RWPE2 (cell line): ENCODE results near the gene PRRG2.
"Not testable (repeated sequence)": the region's sequence is repeated elsewhere in the genome, so short reads cannot be mapped to it uniquely, and the experiment has no call there.

Experiments used
- ATAC-seq: fragments of 200-7000 bp; cut with Tn5 transposase; 3 replicates; pipeline ENCODE4 v1.9.1; 2021; ENCODE audit warnings: low read depth
- DNase-seq: peaks from one replicate; pipeline ENCODE4 v3.0.0-alpha.2; 2020; ENCODE audit warnings: low spot score
- H3K27ac ChIP-seq: fragments of 450-650 bp; 2 replicates; pipeline ENCODE4 v1.5.1; 2017; ENCODE audit warnings: mild to moderate bottlenecking; ENCODE audit not compliant: poor library complexity, severe bottlenecking
- H3K27me3 ChIP-seq: fragments of 250-450 bp; sonication (Bioruptor Pico); 2 replicates; pipeline ENCODE4 v1.5.1; 2021; ENCODE audit warnings: mild to moderate bottlenecking, moderate library complexity; ENCODE audit not compliant: insufficient read depth, poor library complexity, severe bottlenecking
- H3K36me3 ChIP-seq: fragments of 250-450 bp; sonication (Bioruptor Pico); 2 replicates; pipeline ENCODE4 v1.5.1; 2020; ENCODE audit warnings: low read depth, mild to moderate bottlenecking, moderate library complexity
- H3K4me1 ChIP-seq: fragments of 250-450 bp; sonication (Bioruptor Pico); 2 replicates; pipeline ENCODE4 v1.5.1; 2021; ENCODE audit warnings: mild to moderate bottlenecking, moderate library complexity; ENCODE audit not compliant: insufficient read depth, poor library complexity, severe bottlenecking
- H3K4me3 ChIP-seq: fragments of 250-450 bp; sonication (Bioruptor Pico); 2 replicates; pipeline ENCODE4 v1.5.1; 2021; ENCODE audit warnings: mild to moderate bottlenecking, moderate library complexity; ENCODE audit not compliant: severe bottlenecking
- H3K9me3 ChIP-seq: fragments of 250-450 bp; sonication (Bioruptor Pico); 2 replicates; pipeline ENCODE4 v1.5.1; 2021; ENCODE audit warnings: mild to moderate bottlenecking, moderate library complexity; ENCODE audit not compliant: severe bottlenecking
- CTCF ChIP-seq: fragments of 450-650 bp; IDR thresholded peaks from one replicate; pipeline ENCODE4 v1.5.1; 2017; ENCODE audit warnings: mild to moderate bottlenecking, moderate library complexity; ENCODE audit not compliant: poor library complexity, severe bottlenecking

PRRG2 gene

GRCh38 chr19:49613374-49613773, 32.3 kb downstream of the PRRG2 start:
- no peak for TF ChIP-seq CTCF
- Histone ChIP-seq H3K27me3 (no peaks in the 10 kb centered on the region), H3K4me1 (peaks cover 21% of the 10 kb centered on the region), H3K27ac (peak overlapping the region; percentile 68), H3K9me3 (no peaks in the 10 kb centered on the region), H3K36me3 (peaks cover 36% of the 10 kb centered on the region), H3K4me3 (no peak overlapping the region)
- ATAC-seq (peak; percentile 44), DNase-seq (no peak)

GRCh38 chr19:49614096-49614833, 33.1 kb downstream of the PRRG2 start:
- Histone ChIP-seq H3K9me3 (no peaks in the 10 kb centered on the region), H3K27ac (peak overlapping the region; percentile 68), H3K4me1 (peaks cover 21% of the 10 kb centered on the region), H3K27me3 (no peaks in the 10 kb centered on the region), H3K36me3 (peaks cover 39% of the 10 kb centered on the region), H3K4me3 (no peak overlapping the region)
- DNase-seq (no peak), ATAC-seq (peak; percentile 78)
- TF ChIP-seq CTCF = no peak

- TF ChIP-seq CTCF = no peak
- H3K4me3 ChIP-seq = no peak overlapping the region
- ATAC-seq (no peak), DNase-seq (no peak)
- no peaks in the 10 kb centered on the region for H3K9me3 ChIP-seq
- peaks cover 21% of the 10 kb centered on the region for H3K4me1 ChIP-seq
- no peaks in the 10 kb centered on the region for H3K27me3 ChIP-seq
- peaks cover 45% of the 10 kb centered on the region for H3K36me3 ChIP-seq
- H3K27ac ChIP-seq = no peak overlapping the region
These were observed 34.7 kb downstream of the PRRG2 start for GRCh38 chr19:49615861-49616260.

- peaks cover 21% of the 10 kb centered on the region for H3K4me1 ChIP-seq
- peaks cover 45% of the 10 kb centered on the region for H3K36me3 ChIP-seq
- ATAC-seq (no peak), DNase-seq (no peak)
- no peak for TF ChIP-seq CTCF
- no peak overlapping the region for H3K4me3 ChIP-seq
- no peak overlapping the region for H3K27ac ChIP-seq
- H3K9me3 ChIP-seq = no peaks in the 10 kb centered on the region
- no peaks in the 10 kb centered on the region for H3K27me3 ChIP-seq
These were observed 35.4 kb downstream of the PRRG2 start for GRCh38 chr19:49616532-49616931.

GRCh38 chr19:49616945-49617344, 35.8 kb downstream of the PRRG2 start:
- peaks cover 45% of the 10 kb centered on the region for H3K36me3 ChIP-seq
- DNase-seq = no peak
- ATAC-seq = no peak

GRCh38 chr19:49617860-49618259, 36.7 kb downstream of the PRRG2 start:
- peaks cover 15% of the 10 kb centered on the region for H3K4me1 ChIP-seq
- H3K27ac ChIP-seq, ATAC-seq, H3K27me3 ChIP-seq, H3K9me3 ChIP-seq, DNase-seq, H3K4me3 ChIP-seq: not testable (repeated sequence)
- peaks cover 45% of the 10 kb centered on the region for H3K36me3 ChIP-seq

More at GRCh38 chr19:49616945-49617344, 35.8 kb downstream of the PRRG2 start:
- TF ChIP-seq CTCF = no peak
- H3K9me3 ChIP-seq = no peaks in the 10 kb centered on the region
- no peaks in the 10 kb centered on the region for H3K27me3 ChIP-seq
- H3K27ac ChIP-seq = no peak overlapping the region
- H3K4me1 ChIP-seq = peaks cover 20% of the 10 kb centered on the region
- H3K4me3 ChIP-seq = no peak overlapping the region
